Spleen (tissue), 11 donors: Measurements from ENCODE around the gene CD4. TPM values are rescaled to one million over a fixed set of nuclear protein-coding genes. Genes with fewer than 3 reads are reported as not detected.
"Not testable (repeated sequence)": the region's sequence is repeated elsewhere in the genome, so short reads cannot be mapped to it uniquely, and the experiment has no call there.

Source experiments
- DNase-seq: peaks from one replicate; pipeline ENCODE4 v3.0.0-alpha.2; 2020
- H3K27ac ChIP-seq, 8 donors: fragments of 200-600 bp; sonication (generic) in 7 of 8; 1 replicate in 4 of 8; 2 replicates in 4 of 8; pipeline versions ENCODE4 v1.5.0 to v1.8.0; 2016 to 2021; ENCODE audit warnings: inconsistent platforms in 4 of 8, mild to moderate bottlenecking in 4 of 8, moderate library complexity in 1 of 8
- H3K27me3 ChIP-seq, 7 donors: fragments of 200-600 bp; sonication (generic) in 6 of 7; replicated peaks in 1 of 7; 1 replicate in 4 of 7; 2 replicates in 3 of 7; pipeline versions ENCODE4 v1.5.0 to v1.8.0; 2016 to 2021; ENCODE audit warnings: inconsistent platforms in 3 of 7, mild to moderate bottlenecking in 1 of 7
- H3K36me3 ChIP-seq, 6 donors: fragments of 200-600 bp; sonication (generic) in 5 of 6; 1 replicate in 4 of 6; 2 replicates in 2 of 6; pipeline versions ENCODE4 v1.5.0 to v1.8.0; 2016 to 2021; ENCODE audit warnings: inconsistent platforms in 2 of 6
- H3K4me1 ChIP-seq, 6 donors: fragments of 200-600 bp; sonication (generic) in 5 of 6; 1 replicate in 3 of 6; 2 replicates in 3 of 6; pipeline versions ENCODE4 v1.5.0 to v1.8.0; 2016 to 2021; ENCODE audit warnings: inconsistent platforms in 3 of 6
- H3K4me3 ChIP-seq, 8 donors: fragments of 200-600 bp; sonication (generic) in 7 of 8; 1 replicate in 4 of 8; 2 replicates in 4 of 8; pipeline versions ENCODE4 v1.5.0 to v1.8.0; 2016 to 2021; ENCODE audit warnings: inconsistent platforms in 4 of 8, mild to moderate bottlenecking in 4 of 8, moderate library complexity in 2 of 8
- H3K9me3 ChIP-seq, 8 donors: fragments of 200-600 bp; sonication (generic) in 7 of 8; 1 replicate in 4 of 8; 2 replicates in 4 of 8; pipeline versions ENCODE4 v1.5.0 to v1.8.0; 2016 to 2021; ENCODE audit warnings: inconsistent platforms in 4 of 8
- POLR2A ChIP-seq, 3 donors: fragments of 450-650 bp; IDR thresholded peaks; one replicate each; pipeline ENCODE4 v1.5.1; 2017; ENCODE audit warnings: antibody characterized with exemption in 3 of 3, mild to moderate bottlenecking in 1 of 3
- POLR2AphosphoS5 ChIP-seq, 3 donors: sonication (generic); formaldehyde crosslinking; IDR thresholded peaks; one replicate each; pipeline ENCODE4 v1.5.1; 2017; ENCODE audit warnings: antibody characterized with exemption in 3 of 3
- WGBS, 5 donors: extraction: QIAGEN DNeasy Blood & Tissue Kit in 3 of 5; methylation state at CpG; one replicate each; pipeline versions ENCODE4 v1.1.5 to v1.1.7; 2013 to 2018; 5-methylcytosine and 5-hydroxymethylcytosine counted together
- intact Hi-C: fragments of 100-400 bp; cut with DNase I; formaldehyde crosslinking; loops from one replicate; pipeline ENCODE4 v1.15.0; 2023; ENCODE audit warnings: low total_unique reads
- polyA plus RNA-seq, 3 donors: library from polyadenylated mRNA; stranded (reverse); fragments of 200-250 nt; gene quantifications; one replicate each; pipeline ENCODE4 v1.2.1, GENCODE V29; 2013
- total RNA-seq, 7 donors: library from RNA; depleted of rRNA in 3 of 7; stranded (reverse); fragments of >200 nt in 3 of 7; fragmentation: NEBNext Ultra II Directional in 4 of 7; extraction: Animal tissue kit (Norgen Biotek cat#: 25700) in 4 of 7; gene quantifications; one replicate each; pipeline versions ENCODE4 v1.1.0 to v1.2.1, GENCODE V29; 2016 to 2021
- TF ChIP-seq, protein P1 (sequence below), 11 experiments: fragments of 200-600 bp in 7 of 11; fragments of 450-650 bp in 4 of 11; sonication (generic) in 4 of 11; IDR thresholded peaks in 8 of 11; conservative IDR thresholded peaks in 3 of 11; 1 replicate in 7 of 11; 2 replicates in 4 of 11; pipeline versions ENCODE4 v1.4.0 to v1.8.0; 2016 to 2021; ENCODE audit warnings: antibody characterized with exemption in 11 of 11, inconsistent platforms in 4 of 11, mild to moderate bottlenecking in 1 of 11
- donor health status: healthy with polysubstance abuse.
- donor health status: DM: no; HTN: no; CAD: no; lungs with moderate emphysema.
- donor health status: DM: no; HTN: no; CAD: no.
- donor health status: Bipolar disorder and iron deficiency.
- donor health status: healthy.
- donor health status: DM: no; HTN: no; CAD: no.
- donor health status: DM: yes; HTN: yes; CAD: no.

Gene CD4
- total and polyA plus RNA-seq, 10 donors = 21.8 to 207 (median 151) TPM

DNA sequence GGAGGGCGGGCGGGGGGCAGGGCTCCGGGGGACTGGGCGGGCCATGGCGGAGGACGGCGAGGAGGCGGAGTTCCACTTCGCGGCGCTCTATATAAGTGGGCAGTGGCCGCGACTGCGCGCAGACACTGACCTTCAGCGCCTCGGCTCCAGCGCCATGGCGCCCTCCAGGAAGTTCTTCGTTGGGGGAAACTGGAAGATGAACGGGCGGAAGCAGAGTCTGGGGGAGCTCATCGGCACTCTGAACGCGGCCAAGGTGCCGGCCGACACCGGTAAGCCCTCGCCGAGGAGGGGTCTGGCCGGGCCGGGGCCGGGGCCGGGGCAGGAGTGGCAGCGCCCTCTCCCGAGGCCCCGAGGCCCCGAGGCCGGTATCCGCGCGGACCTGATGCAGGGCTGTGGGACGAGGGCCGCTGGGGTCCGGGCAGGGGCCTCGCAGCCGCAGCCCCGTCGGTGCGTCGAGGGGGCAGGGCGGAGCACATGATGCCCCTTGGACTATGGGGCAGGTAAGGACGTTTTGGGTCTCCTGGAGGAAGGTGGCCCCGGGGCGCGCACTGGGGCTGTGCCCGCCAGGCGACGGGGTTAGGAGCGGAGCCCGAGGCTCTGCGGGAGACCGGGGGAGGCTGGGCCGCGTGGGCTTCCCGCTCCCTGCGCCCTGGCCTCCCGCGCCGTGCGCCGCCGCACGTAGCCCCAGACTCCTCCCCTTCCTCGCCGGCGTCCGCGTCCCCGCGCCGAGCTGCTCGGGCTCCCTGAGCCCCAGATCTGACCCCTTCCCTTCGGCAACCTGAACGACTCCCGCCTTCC is 78.3 kb downstream of the CD4 start, which contains the start of gene TPI1:
TPI1 (plus strand) TSS at position 119 of the 798 bp plus-strand sequence; CDS start at position 155, 36 bp downstream.
- Histone ChIP-seq H3K27me3 (no peaks in the 10 kb centered on the region), H3K4me1 (peaks cover 31 to 61% (median 53%) of the 10 kb centered on the region in 6 donors), H3K27ac (peak within 1 kb of the TSS; percentile 89 to 99 (median 98)), H3K9me3 (no peaks in the 10 kb centered on the region), H3K4me3 (peak within 1 kb of the TSS; percentile 89 to 100 (median 99)), H3K36me3 (peaks cover 0 to 66% (median 51%) of the 10 kb centered on the region in 6 donors)
- intact Hi-C loops = loop anchor here (10.0 kb wide), 1 partner anchor 97 kb away; no protein-coding TSS in a partner anchor
- peak; percentile 92 for DNase-seq
- 0 to 1% (median 1%) methylated on average over 45 to 86 of the region's 86 CpGs for WGBS, 5 donors
- TF ChIP-seq POLR2A (IDR thresholded peaks at IDR 0.05) = peak; percentile 87 to 97 (median 94)
- TF ChIP-seq POLR2AphosphoS5 (IDR thresholded peaks at IDR 0.05) = peak; percentile 99 to 100 (median 99)
- TF ChIP-seq, protein P1, sequence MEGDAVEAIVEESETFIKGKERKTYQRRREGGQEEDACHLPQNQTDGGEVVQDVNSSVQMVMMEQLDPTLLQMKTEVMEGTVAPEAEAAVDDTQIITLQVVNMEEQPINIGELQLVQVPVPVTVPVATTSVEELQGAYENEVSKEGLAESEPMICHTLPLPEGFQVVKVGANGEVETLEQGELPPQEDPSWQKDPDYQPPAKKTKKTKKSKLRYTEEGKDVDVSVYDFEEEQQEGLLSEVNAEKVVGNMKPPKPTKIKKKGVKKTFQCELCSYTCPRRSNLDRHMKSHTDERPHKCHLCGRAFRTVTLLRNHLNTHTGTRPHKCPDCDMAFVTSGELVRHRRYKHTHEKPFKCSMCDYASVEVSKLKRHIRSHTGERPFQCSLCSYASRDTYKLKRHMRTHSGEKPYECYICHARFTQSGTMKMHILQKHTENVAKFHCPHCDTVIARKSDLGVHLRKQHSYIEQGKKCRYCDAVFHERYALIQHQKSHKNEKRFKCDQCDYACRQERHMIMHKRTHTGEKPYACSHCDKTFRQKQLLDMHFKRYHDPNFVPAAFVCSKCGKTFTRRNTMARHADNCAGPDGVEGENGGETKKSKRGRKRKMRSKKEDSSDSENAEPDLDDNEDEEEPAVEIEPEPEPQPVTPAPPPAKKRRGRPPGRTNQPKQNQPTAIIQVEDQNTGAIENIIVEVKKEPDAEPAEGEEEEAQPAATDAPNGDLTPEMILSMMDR (IDR thresholded peaks at IDR 0.05 in 8 of 11, conservative IDR thresholded peaks at IDR 0.05 in 3 of 11) = peak in 1 of 11 experiments; percentile 2

DNA sequence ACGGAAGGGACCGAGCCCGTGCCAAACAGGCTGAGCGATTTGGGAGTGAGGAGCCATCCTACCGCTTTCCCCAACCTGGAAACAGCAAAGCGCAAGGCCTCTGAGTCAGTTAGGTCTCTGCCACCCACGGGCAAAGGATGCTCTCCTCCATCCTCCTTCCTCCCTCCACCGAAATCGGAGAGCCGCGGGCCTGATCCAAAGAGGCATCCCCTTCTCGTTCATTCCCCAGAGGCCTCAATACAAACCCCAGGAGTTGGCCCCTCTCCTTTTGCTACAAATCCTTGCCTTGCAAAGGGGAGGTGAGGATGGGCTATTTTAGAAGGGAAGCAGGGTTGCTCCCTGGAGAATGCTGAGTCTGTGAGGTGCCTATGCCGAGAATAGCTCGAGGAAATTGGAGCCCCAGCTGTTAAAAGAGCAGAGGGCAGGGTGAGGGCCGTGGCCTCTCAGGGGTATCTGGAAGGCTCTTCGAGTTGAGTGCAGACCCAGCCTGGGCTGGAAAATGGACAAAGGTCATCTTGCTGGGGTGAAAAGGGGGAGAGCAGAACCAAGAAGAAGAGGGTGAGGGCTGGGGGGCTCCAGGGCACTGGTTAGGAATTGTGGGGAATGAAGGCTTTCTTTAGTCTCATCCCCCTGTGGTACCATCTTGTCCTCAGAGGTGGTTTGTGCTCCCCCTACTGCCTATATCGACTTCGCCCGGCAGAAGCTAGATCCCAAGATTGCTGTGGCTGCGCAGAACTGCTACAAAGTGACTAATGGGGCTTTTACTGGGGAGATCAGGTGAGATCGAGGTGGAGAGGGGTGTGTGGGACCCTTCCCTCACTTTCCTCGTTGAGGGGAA is 79.1 kb downstream of the CD4 start:
- Histone ChIP-seq H3K4me1 (peaks cover 31 to 68% (median 55%) of the 10 kb centered on the region in 6 donors), H3K4me3 (peak overlapping the region; percentile 89 to 100 (median 99)), H3K27ac (peak overlapping the region; percentile 89 to 99 (median 98)), H3K36me3 (peaks cover 0 to 58% (median 44%) of the 10 kb centered on the region in 6 donors), H3K27me3 (no peaks in the 10 kb centered on the region), H3K9me3 (no peaks in the 10 kb centered on the region)
- 6 to 15% (median 14%) methylated on average over 21 to 22 of the region's 22 CpGs for WGBS, 5 donors
- no peak for DNase-seq
- intact Hi-C loops = loop anchor here (10.0 kb wide), 1 partner anchor 96 kb away; no protein-coding TSS in a partner anchor
- TF ChIP-seq POLR2A (IDR thresholded peaks at IDR 0.05) = no peak

DNA sequence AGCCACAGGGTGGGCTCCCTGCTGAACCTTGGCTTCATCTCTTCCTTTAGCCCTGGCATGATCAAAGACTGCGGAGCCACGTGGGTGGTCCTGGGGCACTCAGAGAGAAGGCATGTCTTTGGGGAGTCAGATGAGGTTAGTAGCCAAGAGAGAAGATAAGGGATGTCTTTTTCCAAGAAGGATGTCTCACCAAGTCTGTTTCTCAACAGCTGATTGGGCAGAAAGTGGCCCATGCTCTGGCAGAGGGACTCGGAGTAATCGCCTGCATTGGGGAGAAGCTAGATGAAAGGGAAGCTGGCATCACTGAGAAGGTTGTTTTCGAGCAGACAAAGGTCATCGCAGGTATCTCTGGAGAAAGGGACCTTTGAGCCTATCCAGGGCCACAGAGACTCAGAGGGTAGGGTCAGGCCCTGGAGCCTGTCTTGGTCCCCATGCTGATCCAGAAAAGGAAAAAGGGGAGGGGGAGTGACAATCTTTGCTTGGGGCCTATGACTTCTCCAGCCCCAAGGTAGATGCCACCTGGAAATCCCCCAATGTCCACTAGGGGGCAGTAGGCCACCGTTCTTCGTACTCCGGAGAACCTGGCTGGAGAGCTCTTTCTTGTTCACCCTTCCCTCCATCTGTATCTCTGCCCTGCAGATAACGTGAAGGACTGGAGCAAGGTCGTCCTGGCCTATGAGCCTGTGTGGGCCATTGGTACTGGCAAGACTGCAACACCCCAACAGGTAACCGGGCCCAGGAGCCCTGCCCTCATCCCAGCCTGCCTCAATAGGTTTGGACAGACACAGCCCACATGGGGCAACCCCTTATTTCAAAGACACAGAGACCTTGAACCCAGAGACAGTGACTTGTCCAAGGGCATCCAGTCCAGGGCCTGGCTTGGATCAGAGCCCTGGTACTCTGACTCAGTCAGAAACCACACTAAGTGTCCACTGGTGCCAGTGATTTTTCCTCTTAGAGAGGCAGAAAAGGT is 80.0 kb downstream of the CD4 start:
- H3K27ac ChIP-seq = peak overlapping the region in 6 of 8 donors; percentile 20 to 99 (median 98)
- WGBS, 5 donors = 35 to 65% (median 41%) methylated on average over 9 to 12 of the region's 12 CpGs

DNA sequence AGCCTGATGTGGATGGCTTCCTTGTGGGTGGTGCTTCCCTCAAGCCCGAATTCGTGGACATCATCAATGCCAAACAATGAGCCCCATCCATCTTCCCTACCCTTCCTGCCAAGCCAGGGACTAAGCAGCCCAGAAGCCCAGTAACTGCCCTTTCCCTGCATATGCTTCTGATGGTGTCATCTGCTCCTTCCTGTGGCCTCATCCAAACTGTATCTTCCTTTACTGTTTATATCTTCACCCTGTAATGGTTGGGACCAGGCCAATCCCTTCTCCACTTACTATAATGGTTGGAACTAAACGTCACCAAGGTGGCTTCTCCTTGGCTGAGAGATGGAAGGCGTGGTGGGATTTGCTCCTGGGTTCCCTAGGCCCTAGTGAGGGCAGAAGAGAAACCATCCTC is 81.0 kb downstream of the CD4 start:
- H3K9me3 ChIP-seq, intact Hi-C loops, H3K27me3 ChIP-seq, DNase-seq, H3K4me3 ChIP-seq: not testable (repeated sequence)
- 61 to 87% (median 71%) methylated on average over 2 to 4 of the region's 4 CpGs for WGBS, 5 donors
- Histone ChIP-seq H3K36me3 (peaks cover 0 to 39% (median 27%) of the 10 kb centered on the region in 6 donors), H3K4me1 (peaks cover 31 to 87% (median 65%) of the 10 kb centered on the region in 6 donors), H3K27ac (peak overlapping the region in 3 of 8 donors; percentile 43 to 99 (median 99))

More for the DNA sequence above, 80.0 kb downstream of the CD4 start:
- Histone ChIP-seq H3K4me3 (peak overlapping the region in 5 of 8 donors; percentile 94 to 100 (median 99)), H3K27me3 (no peaks in the 10 kb centered on the region), H3K9me3 (no peaks in the 10 kb centered on the region), H3K4me1 (peaks cover 31 to 77% (median 64%) of the 10 kb centered on the region in 6 donors), H3K36me3 (peaks cover 0 to 49% (median 35%) of the 10 kb centered on the region in 6 donors)
- TF ChIP-seq, protein P1 (IDR thresholded peaks at IDR 0.05 in 8 of 11, conservative IDR thresholded peaks at IDR 0.05 in 3 of 11) = peak; percentile 87 to 97 (median 94)
- TF ChIP-seq POLR2AphosphoS5 (IDR thresholded peaks at IDR 0.05) = peak; percentile 4 to 60 (median 31)
- no peak for TF ChIP-seq POLR2A (IDR thresholded peaks at IDR 0.05)
- intact Hi-C loops = loop anchor here (10.0 kb wide), 1 partner anchor 95 kb away; no protein-coding TSS in a partner anchor
- peak; percentile 92 for DNase-seq

Other genes with a start within 250 kb of the CD4 start
- 10 to 100 TPM; 32.2 to 51.2 (median 39.7) TPM for gene IFFO1, start 233.5 kb upstream of the CD4 start, total RNA-seq
- 10 to 100 TPM; 27.8 to 78.3 (median 63.2) TPM for gene IFFO1, start 233.5 kb upstream of the CD4 start, polyA plus RNA-seq
- 10 to 100 TPM; 37.0 to 58.7 (median 47.5) TPM for gene NOP2, start 221.2 kb upstream of the CD4 start, total RNA-seq
- gene NOP2, start 221.2 kb upstream of the CD4 start, polyA plus RNA-seq = 10 to 100 TPM; 25.8 to 40.7 (median 37.6) TPM
- 100 to 1,000 TPM; 202 to 272 (median 240) TPM for gene CHD4, start 182.1 kb upstream of the CD4 start, total RNA-seq
- 100 to 1,000 TPM; 136 to 169 (median 154) TPM for gene CHD4, start 182.1 kb upstream of the CD4 start, polyA plus RNA-seq
- gene LPAR5, start 153.6 kb upstream of the CD4 start, total RNA-seq = 10 to 100 TPM; 12.9 to 26.6 (median 16.9) TPM
- gene LPAR5, start 153.6 kb upstream of the CD4 start, polyA plus RNA-seq = 10 to 100 TPM; 10.9 to 16.0 (median 14.9) TPM
- gene ACRBP, start 142.1 kb upstream of the CD4 start, total RNA-seq = 10 to 100 TPM; 13.2 to 41.7 (median 18.1) TPM
- gene ACRBP, start 142.1 kb upstream of the CD4 start, polyA plus RNA-seq = 1 to 10 TPM; 7.2 to 8.8 (median 7.3) TPM
- gene ING4, start 126.4 kb upstream of the CD4 start, total RNA-seq = 10 to 100 TPM; 34.5 to 68.8 (median 49.9) TPM
- gene ING4, start 126.4 kb upstream of the CD4 start, polyA plus RNA-seq = 10 to 100 TPM; 33.0 to 56.7 (median 50.3) TPM
- gene ZNF384, start 100.2 kb upstream of the CD4 start, total RNA-seq = 10 to 100 TPM; 48.8 to 79.8 (median 59.0) TPM
- gene ZNF384, start 100.2 kb upstream of the CD4 start, polyA plus RNA-seq = 10 to 100 TPM; 18.9 to 35.9 (median 28.7) TPM
- gene PIANP, start 88.7 kb upstream of the CD4 start, total RNA-seq = under 1 TPM in 2 of 7 donors, not detected in 5; 0.28 to 0.30 TPM
- gene PIANP, start 88.7 kb upstream of the CD4 start, polyA plus RNA-seq = under 1 TPM; 0.10 to 0.24 (median 0.15) TPM
- 10 to 100 TPM; 40.5 to 61.9 (median 49.9) TPM for gene COPS7A, start 65.5 kb upstream of the CD4 start, total RNA-seq
- gene COPS7A, start 65.5 kb upstream of the CD4 start, polyA plus RNA-seq = 10 to 100 TPM; 29.6 to 50.6 (median 33.7) TPM
- 100 to 1,000 TPM in 5 of 7 donors, 10 to 100 TPM in 2; 85.4 to 123 (median 104) TPM for gene MLF2, start 36.4 kb upstream of the CD4 start, total RNA-seq
- gene MLF2, start 36.4 kb upstream of the CD4 start, polyA plus RNA-seq = 100 to 1,000 TPM in 2 of 3 donors, 10 to 100 TPM in 1; 78.0 to 116 (median 101) TPM
- 100 to 1,000 TPM in 1 of 7 donors, 10 to 100 TPM in 6; 47.4 to 130 (median 89.1) TPM for gene PTMS, start 23.2 kb upstream of the CD4 start, total RNA-seq
- gene PTMS, start 23.2 kb upstream of the CD4 start, polyA plus RNA-seq = 100 to 1,000 TPM in 2 of 3 donors, 10 to 100 TPM in 1; 70.5 to 169 (median 102) TPM
- 10 to 100 TPM in 6 of 7 donors, 1 to 10 TPM in 1; 9.4 to 29.4 (median 17.9) TPM for gene LAG3, start 17.0 kb upstream of the CD4 start, total RNA-seq
- 1 to 10 TPM; 3.7 to 4.7 (median 4.5) TPM for gene LAG3, start 17.0 kb upstream of the CD4 start, polyA plus RNA-seq
- 1 to 10 TPM; 2.1 to 7.1 (median 4.0) TPM for gene GPR162, start 32.3 kb downstream of the CD4 start, total RNA-seq
- gene GPR162, start 32.3 kb downstream of the CD4 start, polyA plus RNA-seq = 10 to 100 TPM in 2 of 3 donors, 1 to 10 TPM in 1; 5.0 to 14.7 (median 10.3) TPM
- gene P3H3, start 38.9 kb downstream of the CD4 start, total RNA-seq = 10 to 100 TPM in 2 of 7 donors, 1 to 10 TPM in 5; 4.2 to 11.7 (median 6.8) TPM
- 1 to 10 TPM; 4.6 to 6.9 (median 4.7) TPM for gene P3H3, start 38.9 kb downstream of the CD4 start, polyA plus RNA-seq
- gene GNB3, start 51.4 kb downstream of the CD4 start, total RNA-seq = 1 to 10 TPM in 6 of 7 donors, under 1 TPM in 1; 0.75 to 3.9 (median 2.6) TPM
- 1 to 10 TPM in 1 of 3 donors, under 1 TPM in 2; 0.93 to 1.3 (median 0.94) TPM for gene GNB3, start 51.4 kb downstream of the CD4 start, polyA plus RNA-seq
- 10 to 100 TPM in 1 of 7 donors, 1 to 10 TPM in 6; 1.9 to 10.2 (median 5.8) TPM for gene CDCA3, start 61.8 kb downstream of the CD4 start, total RNA-seq
- gene CDCA3, start 61.8 kb downstream of the CD4 start, polyA plus RNA-seq = 10 to 100 TPM in 1 of 3 donors, 1 to 10 TPM in 2; 3.6 to 18.1 (median 5.1) TPM
- 10 to 100 TPM; 29.8 to 62.4 (median 53.5) TPM for gene USP5, start 62.6 kb downstream of the CD4 start, total RNA-seq
- gene USP5, start 62.6 kb downstream of the CD4 start, polyA plus RNA-seq = 10 to 100 TPM; 23.1 to 40.5 (median 23.6) TPM
- gene TPI1, start 78.0 kb downstream of the CD4 start, total RNA-seq = 100 to 1,000 TPM; 218 to 471 (median 288) TPM
- 100 to 1,000 TPM; 234 to 364 (median 311) TPM for gene TPI1, start 78.0 kb downstream of the CD4 start, polyA plus RNA-seq
- 10 to 100 TPM in 4 of 7 donors, 1 to 10 TPM in 3; 7.0 to 12.9 (median 10.3) TPM for gene SPSB2, start 83.8 kb downstream of the CD4 start, total RNA-seq
- gene SPSB2, start 83.8 kb downstream of the CD4 start, polyA plus RNA-seq = 10 to 100 TPM; 11.3 to 17.0 (median 11.5) TPM
- 1 to 10 TPM; 3.1 to 9.6 (median 5.9) TPM for gene LRRC23, start 115.3 kb downstream of the CD4 start, total RNA-seq
- 10 to 100 TPM in 1 of 3 donors, 1 to 10 TPM in 2; 7.0 to 10.1 (median 7.5) TPM for gene LRRC23, start 115.3 kb downstream of the CD4 start, polyA plus RNA-seq
- gene ENO2, start 125.1 kb downstream of the CD4 start, total RNA-seq = 10 to 100 TPM in 6 of 7 donors, 1 to 10 TPM in 1; 7.6 to 37.7 (median 25.0) TPM
- gene ENO2, start 125.1 kb downstream of the CD4 start, polyA plus RNA-seq = 10 to 100 TPM; 11.5 to 41.3 (median 29.1) TPM
- 100 to 1,000 TPM in 1 of 7 donors, 10 to 100 TPM in 6; 64.7 to 112 (median 81.7) TPM for gene ATN1, start 138.4 kb downstream of the CD4 start, total RNA-seq
- 10 to 100 TPM; 10.1 to 42.0 (median 21.4) TPM for gene ATN1, start 138.4 kb downstream of the CD4 start, polyA plus RNA-seq
- not detected for gene RNU7-1, start 154.3 kb downstream of the CD4 start, total RNA-seq
- gene RNU7-1, start 154.3 kb downstream of the CD4 start, polyA plus RNA-seq = not detected
- gene C12orf57, start 154.5 kb downstream of the CD4 start, total RNA-seq = 100 to 1,000 TPM in 6 of 7 donors, 10 to 100 TPM in 1; 79.2 to 364 (median 116) TPM
- gene C12orf57, start 154.5 kb downstream of the CD4 start, polyA plus RNA-seq = 100 to 1,000 TPM; 181 to 323 (median 242) TPM
- gene PTPN6, start 161.8 kb downstream of the CD4 start, total RNA-seq = 100 to 1,000 TPM; 314 to 431 (median 423) TPM
- 100 to 1,000 TPM; 398 to 713 (median 604) TPM for gene PTPN6, start 161.8 kb downstream of the CD4 start, polyA plus RNA-seq
- gene PHB2, start 181.1 kb downstream of the CD4 start, total RNA-seq = 100 to 1,000 TPM; 127 to 143 (median 133) TPM
- gene PHB2, start 181.1 kb downstream of the CD4 start, polyA plus RNA-seq = 100 to 1,000 TPM; 166 to 199 (median 177) TPM
- gene EMG1, start 181.4 kb downstream of the CD4 start, total RNA-seq = 10 to 100 TPM; 19.9 to 56.3 (median 44.0) TPM
- gene EMG1, start 181.4 kb downstream of the CD4 start, polyA plus RNA-seq = 10 to 100 TPM; 23.6 to 38.3 (median 37.1) TPM
- gene LPCAT3, start 228.9 kb downstream of the CD4 start, total RNA-seq = 10 to 100 TPM; 28.8 to 52.5 (median 40.8) TPM
- gene LPCAT3, start 228.9 kb downstream of the CD4 start, polyA plus RNA-seq = 10 to 100 TPM in 2 of 3 donors, 1 to 10 TPM in 1; 9.7 to 13.5 (median 11.2) TPM